Coronary artery (tissue), 2 donors: ENCODE data around the gene TMEM174.
A peak's percentile ranks its signal among the peaks of the same experiment; 100 is the strongest.

Experiments
- DNase-seq: peaks from one replicate; pipeline ENCODE4 v3.0.0-alpha.2; 2017; ENCODE audit warnings: low spot score
- H3K27ac ChIP-seq, 2 donors: fragments of 200-600 bp; sonication (generic); one replicate each; pipeline ENCODE4 v1.5.1; 2016 to 2019
- H3K4me3 ChIP-seq: fragments of 200-600 bp; sonication (generic); 2 replicates; pipeline ENCODE4 v1.5.1; 2016; ENCODE audit warnings: mild to moderate bottlenecking, moderate library complexity
- TF ChIP-seq, protein P1 (sequence below): fragments of 200-600 bp; sonication (generic); IDR thresholded peaks from one replicate; pipeline ENCODE4 v1.5.1; 2019; ENCODE audit warnings: antibody characterized with exemption

TMEM174 gene

DNA sequence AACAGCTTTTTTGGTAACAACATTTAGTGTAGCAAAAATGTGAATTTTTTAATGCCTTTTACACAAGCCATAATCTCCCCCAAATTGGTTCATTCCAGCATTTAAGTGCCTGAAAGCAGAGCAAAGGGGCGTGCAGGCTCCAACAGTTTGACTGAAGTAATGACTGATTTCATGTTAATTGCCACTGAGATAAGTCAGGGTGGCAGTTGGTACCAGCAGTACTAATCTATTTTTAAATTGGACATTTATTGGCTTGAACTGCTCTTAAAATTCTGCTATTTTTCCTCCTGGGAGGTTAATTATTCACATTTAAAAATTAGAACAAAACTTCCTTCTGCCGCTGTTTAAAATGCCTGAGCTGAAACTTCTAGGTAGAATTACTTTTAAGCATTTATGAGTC, 40.2 kb upstream of the TMEM174 start:
- no peak for DNase-seq
- TF ChIP-seq, protein P1, sequence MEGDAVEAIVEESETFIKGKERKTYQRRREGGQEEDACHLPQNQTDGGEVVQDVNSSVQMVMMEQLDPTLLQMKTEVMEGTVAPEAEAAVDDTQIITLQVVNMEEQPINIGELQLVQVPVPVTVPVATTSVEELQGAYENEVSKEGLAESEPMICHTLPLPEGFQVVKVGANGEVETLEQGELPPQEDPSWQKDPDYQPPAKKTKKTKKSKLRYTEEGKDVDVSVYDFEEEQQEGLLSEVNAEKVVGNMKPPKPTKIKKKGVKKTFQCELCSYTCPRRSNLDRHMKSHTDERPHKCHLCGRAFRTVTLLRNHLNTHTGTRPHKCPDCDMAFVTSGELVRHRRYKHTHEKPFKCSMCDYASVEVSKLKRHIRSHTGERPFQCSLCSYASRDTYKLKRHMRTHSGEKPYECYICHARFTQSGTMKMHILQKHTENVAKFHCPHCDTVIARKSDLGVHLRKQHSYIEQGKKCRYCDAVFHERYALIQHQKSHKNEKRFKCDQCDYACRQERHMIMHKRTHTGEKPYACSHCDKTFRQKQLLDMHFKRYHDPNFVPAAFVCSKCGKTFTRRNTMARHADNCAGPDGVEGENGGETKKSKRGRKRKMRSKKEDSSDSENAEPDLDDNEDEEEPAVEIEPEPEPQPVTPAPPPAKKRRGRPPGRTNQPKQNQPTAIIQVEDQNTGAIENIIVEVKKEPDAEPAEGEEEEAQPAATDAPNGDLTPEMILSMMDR: no peak
- Histone ChIP-seq H3K4me3 (no peak overlapping the region), H3K27ac (no peak overlapping the region)

DNA sequence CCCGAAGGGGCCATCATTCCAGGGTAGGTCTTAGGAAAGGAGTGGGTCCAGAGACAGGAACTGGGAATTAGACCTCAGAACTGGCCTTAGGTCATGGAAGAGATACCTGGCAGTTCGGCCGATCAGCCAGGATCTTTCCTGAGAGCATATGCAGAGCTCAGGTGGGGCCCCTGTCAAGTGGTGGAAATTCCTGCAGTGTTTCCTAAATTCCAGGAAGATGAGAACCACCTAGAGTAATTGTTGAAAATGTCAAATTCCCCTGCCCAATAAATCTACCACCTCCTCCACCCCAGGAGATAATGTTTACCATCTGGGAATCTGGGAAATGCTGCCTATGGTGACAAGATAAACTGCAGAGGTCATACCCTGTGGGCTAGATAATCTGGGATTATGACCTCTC, 38.0 kb upstream of the TMEM174 start:
- TF ChIP-seq, protein P1: no peak
- H3K4me3 ChIP-seq: no peak overlapping the region
- H3K27ac ChIP-seq: no peak overlapping the region
- no peak for DNase-seq

DNA sequence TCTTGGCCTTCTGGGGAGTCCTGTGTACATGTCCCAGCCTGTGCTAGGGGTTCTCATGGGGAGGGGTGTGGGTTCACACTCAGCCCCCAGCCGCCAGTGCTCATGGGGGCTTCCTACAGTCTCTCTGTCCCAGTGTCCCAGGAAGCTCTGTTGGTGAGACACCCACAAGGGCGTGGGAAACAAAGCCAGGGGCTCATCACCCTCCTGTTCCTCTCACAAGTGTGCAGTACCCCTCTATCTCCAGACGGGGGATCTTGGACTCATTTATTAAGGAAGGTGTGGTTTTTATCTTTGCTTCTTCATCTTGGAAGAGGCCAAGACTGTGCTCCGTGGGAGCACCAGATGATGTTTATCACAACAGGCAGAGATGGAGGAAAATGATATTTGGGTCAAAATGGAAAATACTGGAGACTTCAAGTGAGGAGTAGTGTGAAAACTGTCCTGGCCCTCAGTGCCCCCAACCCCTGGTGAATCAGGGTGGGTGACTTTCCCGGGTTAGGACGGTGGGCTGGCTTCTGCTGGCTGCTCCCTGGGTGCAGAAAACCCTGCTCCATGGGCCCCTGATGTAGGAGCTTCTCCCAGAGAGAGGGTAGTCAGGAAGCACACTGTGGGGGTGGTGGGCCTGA, 37.5 kb upstream of the TMEM174 start:
- DNase-seq: no peak
- H3K4me3 ChIP-seq: no peak overlapping the region
- TF ChIP-seq, protein P1: no peak
- no peak overlapping the region for H3K27ac ChIP-seq

DNA sequence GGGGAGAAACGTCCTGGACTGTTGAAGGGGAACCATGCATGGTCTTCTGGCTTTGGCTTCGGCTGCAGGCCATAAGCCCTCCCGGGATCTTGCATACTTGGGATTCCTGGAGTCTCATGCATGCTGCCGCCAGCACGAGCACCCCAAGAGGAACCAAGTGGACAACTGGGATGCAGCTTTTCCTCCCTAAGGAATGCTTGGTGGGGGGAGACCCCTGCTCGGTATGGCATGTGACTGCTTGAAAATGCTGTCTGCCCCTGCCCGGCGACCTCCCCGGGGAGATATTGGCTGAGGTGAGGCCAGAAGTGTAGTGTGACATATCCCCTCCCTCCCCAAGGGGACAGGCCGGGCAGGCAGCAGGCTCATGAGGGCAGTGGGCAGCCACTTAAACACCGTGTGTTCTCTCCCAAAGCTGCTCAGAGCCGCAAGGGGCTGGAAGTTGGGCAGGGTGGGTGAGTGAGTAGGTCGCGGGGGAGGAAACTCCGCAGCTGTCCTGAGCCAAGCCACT, 36.9 kb upstream of the TMEM174 start:
- no peak for DNase-seq
- TF ChIP-seq, protein P1: no peak
- no peak overlapping the region for H3K27ac ChIP-seq
- H3K4me3 ChIP-seq: no peak overlapping the region

DNA sequence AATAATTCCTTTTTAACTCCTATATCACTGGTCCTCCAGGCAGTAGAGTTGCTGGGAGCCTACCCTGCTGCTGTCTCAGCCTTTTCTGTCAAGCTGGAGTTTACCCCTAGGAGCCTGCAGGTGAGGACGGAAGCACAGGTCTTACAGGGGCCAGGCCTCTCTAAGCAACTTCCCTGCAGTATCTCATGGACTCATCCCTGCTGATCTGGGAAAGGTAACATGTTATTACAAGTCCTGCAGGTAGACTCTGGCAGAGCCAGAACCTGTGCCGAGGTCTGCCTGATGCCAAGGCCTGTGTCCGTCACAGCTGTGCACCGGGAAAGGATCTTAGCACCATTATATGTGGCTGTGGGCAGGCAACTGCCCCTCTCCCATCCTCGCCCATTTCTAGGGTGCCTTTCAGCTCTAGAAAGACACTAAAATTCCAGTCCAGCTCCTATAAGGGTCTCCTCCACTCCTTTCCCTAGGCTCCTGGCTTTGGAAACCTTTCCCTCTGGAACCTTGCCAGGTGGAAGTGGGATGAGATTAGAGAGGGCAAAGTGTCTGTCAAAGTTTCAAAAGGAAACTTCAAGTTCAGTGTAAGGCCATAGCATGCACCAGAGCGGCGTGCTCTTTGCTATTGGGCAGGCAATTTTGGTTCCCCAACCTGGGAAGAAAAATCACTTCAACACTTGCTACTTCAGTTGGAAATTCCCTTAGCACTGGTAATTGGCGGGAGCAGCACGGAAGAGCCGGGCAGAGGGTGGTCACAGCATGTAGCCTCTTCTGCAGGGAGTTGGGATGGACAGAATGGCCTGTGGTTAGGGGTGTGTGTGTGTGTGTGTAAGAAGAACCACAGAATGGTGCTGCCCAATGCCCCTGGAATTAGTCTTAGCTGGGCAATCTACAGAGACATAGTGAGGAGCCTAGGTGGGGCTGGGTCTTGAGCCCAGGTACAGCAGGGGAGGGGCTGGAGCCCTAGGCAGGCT, 35.1 kb upstream of the TMEM174 start:
- no peak overlapping the region for H3K27ac ChIP-seq
- no peak overlapping the region for H3K4me3 ChIP-seq
- peak; percentile 41 for DNase-seq
- TF ChIP-seq, protein P1: no peak

DNA sequence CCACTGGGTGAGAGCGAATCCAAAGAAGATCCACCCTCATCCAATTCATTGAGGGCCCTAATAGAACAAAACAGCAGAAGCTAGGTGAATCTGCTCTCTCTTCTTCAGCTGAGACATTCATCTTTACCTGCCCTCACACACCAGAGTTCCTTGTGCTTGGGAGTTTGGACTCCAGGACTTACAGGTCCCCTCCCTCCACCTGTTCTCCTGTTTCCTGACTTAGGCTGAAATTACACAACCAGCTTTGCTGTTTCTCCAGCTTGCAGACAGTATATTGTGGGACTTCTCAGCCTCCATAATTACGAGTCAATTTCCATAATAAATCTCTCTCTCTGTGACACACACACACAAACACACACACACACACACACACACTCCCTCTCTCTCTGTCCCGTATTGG, 33.5 kb upstream of the TMEM174 start:
- TF ChIP-seq, protein P1: no peak
- Histone ChIP-seq H3K27ac (no peak overlapping the region), H3K4me3 (no peak overlapping the region)
- no peak for DNase-seq
